HEK293T (cell line): ENCODE measurements around the gene ARHGAP42.
A peak's percentile ranks its signal among the peaks of the same experiment; 100 is the strongest.

ENCODE experiments used
- CTCF ChIA-PET: fragments of 350-600 bp; formaldehyde crosslinking; extraction: SDS; loops from one replicate; lab custom pipeline; 2021; ENCODE audit warnings: antibody characterized with exemption, inconsistent platforms; lab: Yijun Ruan, JAX
- POLR2A ChIA-PET: fragments of 350-600 bp; formaldehyde crosslinking; extraction: SDS; loops from one replicate; lab custom pipeline; 2020; ENCODE audit warnings: antibody characterized with exemption, inconsistent platforms; lab: Yijun Ruan, JAX
- DNase-seq: peaks from one replicate; pipeline ENCODE4 v3.0.0; 2012; ENCODE audit warnings: mixed read lengths; ENCODE audit errors: extremely low spot score
- ARNT ChIP-seq: fragments of 450-650 bp; IDR thresholded peaks from 2 replicates; pipeline ENCODE4 v1.6.1; 2017; ENCODE audit warnings: mild to moderate bottlenecking
- BHLHE40 ChIP-seq: fragments of 450-650 bp; IDR thresholded peaks from 2 replicates; pipeline ENCODE4 v1.6.1; 2016; ENCODE audit warnings: mild to moderate bottlenecking, moderate library complexity, borderline replicate concordance
- CTBP1 ChIP-seq: fragments of 450-650 bp; IDR thresholded peaks from 2 replicates; pipeline ENCODE4 v1.6.1; 2016; ENCODE audit warnings: borderline replicate concordance
- ELF4 ChIP-seq: fragments of 450-650 bp; IDR thresholded peaks from 2 replicates; pipeline ENCODE4 v1.6.1; 2017; ENCODE audit warnings: antibody characterized with exemption
- FOXA1 ChIP-seq: fragments of 450-650 bp; IDR thresholded peaks from 2 replicates; pipeline ENCODE4 v1.6.1; 2016; ENCODE audit warnings: mild to moderate bottlenecking
- FOXK2 ChIP-seq: fragments of 450-650 bp; IDR thresholded peaks from 2 replicates; pipeline ENCODE4 v1.6.1; 2016; ENCODE audit warnings: mild to moderate bottlenecking
- FOXM1 ChIP-seq: fragments of 450-650 bp; IDR thresholded peaks from 2 replicates; pipeline ENCODE4 v1.6.1; 2017; ENCODE audit warnings: mild to moderate bottlenecking, borderline replicate concordance
- HDGF ChIP-seq: fragments of 450-650 bp; IDR thresholded peaks from 2 replicates; pipeline ENCODE4 v1.6.1; 2017; ENCODE audit warnings: antibody characterized with exemption, borderline replicate concordance
- L3MBTL2 ChIP-seq: fragments of 450-650 bp; conservative IDR thresholded peaks from 2 replicates; pipeline ENCODE4 v1.6.1; 2016; ENCODE audit warnings: mild to moderate bottlenecking
- LEF1 ChIP-seq: fragments of 450-650 bp; IDR thresholded peaks from 2 replicates; pipeline ENCODE4 v1.6.1; 2017; ENCODE audit warnings: mild to moderate bottlenecking, borderline replicate concordance
- NFRKB ChIP-seq: fragments of 450-650 bp; IDR thresholded peaks from 2 replicates; pipeline ENCODE4 v1.6.1; 2016; ENCODE audit warnings: mild to moderate bottlenecking, moderate library complexity
- PKNOX1 ChIP-seq: fragments of 450-650 bp; IDR thresholded peaks from 2 replicates; pipeline ENCODE4 v1.6.1; 2016
- SP1 ChIP-seq: fragments of 450-650 bp; IDR thresholded peaks from 2 replicates; pipeline ENCODE4 v1.6.1; 2017
- SUZ12 ChIP-seq: fragments of 450-650 bp; IDR thresholded peaks from 2 replicates; pipeline ENCODE4 v1.6.1; 2016; ENCODE audit warnings: mild to moderate bottlenecking
- TARDBP ChIP-seq: fragments of 450-650 bp; IDR thresholded peaks from 2 replicates; pipeline ENCODE4 v1.6.1; 2016
- ZNF384 ChIP-seq: fragments of 450-650 bp; IDR thresholded peaks from 2 replicates; pipeline ENCODE4 v1.6.1; 2016

ARHGAP42 gene

GRCh38 chr11:100851147-100851546 lies 164.1 kb downstream of the ARHGAP42 start:
- no peak for TF ChIP-seq HDGF
- TF ChIP-seq ZNF384 = no peak
- no peak for TF ChIP-seq FOXA1
- no peak for TF ChIP-seq ARNT
- TF ChIP-seq LEF1 = no peak
- no peak for TF ChIP-seq ELF4
- no peak for TF ChIP-seq SUZ12
- TF ChIP-seq FOXK2 = no peak
- no peak for TF ChIP-seq SP1
- TF ChIP-seq BHLHE40 = no peak
- no peak for TF ChIP-seq TARDBP
- TF ChIP-seq CTBP1 = no peak
- TF ChIP-seq NFRKB = no peak
- no peak for DNase-seq
- POLR2A ChIA-PET = interaction anchor here (1.3 kb wide), 1 partner anchor 163 kb away, joined by 4 read pairs; no protein-coding TSS in a partner anchor
- CTCF ChIA-PET = no interaction called here

- TF ChIP-seq ELF4 = no peak
- no peak for TF ChIP-seq PKNOX1
- no peak for TF ChIP-seq SP1
- ChIA-PET POLR2A (interaction anchor here (1.3 kb wide), 1 partner anchor 164 kb away, joined by 4 read pairs; no protein-coding TSS in a partner anchor), CTCF (no interaction called here)
- no peak for DNase-seq
Observed at GRCh38 chr11:100851584-100852152, 164.6 kb downstream of the ARHGAP42 start.

GRCh38 chr11:100855466-100856067 lies 168.5 kb downstream of the ARHGAP42 start:
- ChIA-PET CTCF (interaction anchor here (1.5 kb wide), 1 partner anchor 279 kb away, joined by 4 read pairs; no protein-coding TSS in a partner anchor), POLR2A (no interaction called here)
- no peak for DNase-seq
- TF ChIP-seq PKNOX1 (peak; percentile 71), SUZ12 (no peak)

- CTCF ChIA-PET = interaction anchor here (0.6 to 1.1 kb wide), 2 partner anchors 32 to 281 kb away, joined by 4 to 5 read pairs; no protein-coding TSS in a partner anchor
- DNase-seq = no peak
- POLR2A ChIA-PET = interaction anchor here (1.0 kb wide), 1 partner anchor 61 kb away, joined by 4 read pairs; no protein-coding TSS in a partner anchor
- TF ChIP-seq SP1 (no peak), ARNT (no peak), L3MBTL2 (no peak), FOXA1 (no peak), ZNF384 (no peak), CTBP1 (no peak), PKNOX1 (no peak), FOXK2 (no peak), ELF4 (no peak), SUZ12 (no peak), TARDBP (no peak), FOXM1 (no peak), NFRKB (no peak), BHLHE40 (no peak), HDGF (no peak), LEF1 (no peak)
Observed at GRCh38 chr11:100857236-100858005, 170.3 kb downstream of the ARHGAP42 start.

- CTCF ChIA-PET = no interaction called here
- POLR2A ChIA-PET = no interaction called here
- DNase-seq = no peak
- TF ChIP-seq TARDBP = no peak
- TF ChIP-seq PKNOX1 = no peak
- TF ChIP-seq NFRKB = no peak
- no peak for TF ChIP-seq CTBP1
- no peak for TF ChIP-seq BHLHE40
- no peak for TF ChIP-seq ARNT
Observed at GRCh38 chr11:100860318-100861155, 173.4 kb downstream of the ARHGAP42 start.
